Spleen (tissue), 7 donors: ENCODE results near the gene LRRC23.

ENCODE experiments used
- POLR2A ChIP-seq, 3 donors: fragments of 450-650 bp; IDR thresholded peaks; one replicate each; pipeline ENCODE4 v1.5.1; 2017; ENCODE audit warnings: antibody characterized with exemption in 3 of 3, mild to moderate bottlenecking in 1 of 3
- TF ChIP-seq, protein P1 (sequence below), 11 experiments: fragments of 200-600 bp in 7 of 11; fragments of 450-650 bp in 4 of 11; sonication (generic) in 4 of 11; IDR thresholded peaks in 8 of 11; conservative IDR thresholded peaks in 3 of 11; 1 replicate in 7 of 11; 2 replicates in 4 of 11; pipeline versions ENCODE4 v1.4.0 to v1.8.0; 2016 to 2021; ENCODE audit warnings: antibody characterized with exemption in 11 of 11, inconsistent platforms in 4 of 11, mild to moderate bottlenecking in 1 of 11
- donor health status: DM: no; HTN: no; CAD: no; lungs with moderate emphysema.
- donor health status: DM: no; HTN: no; CAD: no.
- donor health status: DM: no; HTN: no; CAD: no.

DNA sequence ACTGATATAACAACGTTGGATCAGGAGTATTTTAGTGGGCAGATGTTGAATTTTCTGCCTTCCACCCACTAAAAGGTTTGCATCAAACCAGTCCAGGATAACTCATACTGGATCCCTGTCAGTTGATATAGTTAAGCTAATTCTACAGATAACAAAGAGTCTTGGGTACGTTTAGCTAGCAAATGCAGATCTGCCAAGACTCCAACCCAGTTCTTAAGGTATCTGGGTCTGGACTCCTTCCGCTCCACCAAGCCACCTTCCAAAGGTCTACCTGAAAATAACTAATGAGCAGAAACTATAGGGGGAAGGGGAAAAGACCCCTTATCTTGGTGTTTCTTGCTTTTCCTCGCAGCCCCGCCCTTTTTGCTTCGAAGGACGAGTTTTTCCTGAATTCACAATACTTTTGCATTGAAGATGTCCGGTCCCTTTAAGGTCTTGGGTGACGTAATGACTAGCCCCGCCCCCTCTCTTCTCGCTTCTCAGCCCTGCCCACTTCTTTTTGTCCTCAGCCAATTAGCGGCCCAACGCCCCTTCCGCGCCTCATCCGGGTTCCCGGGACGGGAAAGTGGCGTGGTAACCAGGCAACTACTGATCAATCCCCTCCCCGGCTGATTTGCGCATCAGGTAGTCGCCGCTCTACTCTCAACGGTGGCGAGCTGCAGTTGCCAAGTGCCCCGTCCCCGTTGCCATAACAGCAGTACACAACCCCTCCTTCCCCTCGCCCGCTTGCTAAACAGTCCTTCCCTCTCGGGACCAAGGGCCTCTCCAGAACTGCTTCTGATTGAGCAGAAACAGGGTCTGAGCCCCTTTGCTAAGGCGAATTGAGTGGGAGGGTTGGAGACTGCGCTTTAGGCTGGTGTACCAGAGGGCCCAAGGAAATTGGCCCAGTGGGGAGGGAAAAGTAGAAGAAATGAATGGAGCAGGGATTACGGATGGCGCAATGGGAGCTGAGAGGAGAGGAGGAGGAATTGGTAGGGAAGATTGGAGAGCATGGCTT, at the start of gene LRRC23:
- TF ChIP-seq, protein P1, sequence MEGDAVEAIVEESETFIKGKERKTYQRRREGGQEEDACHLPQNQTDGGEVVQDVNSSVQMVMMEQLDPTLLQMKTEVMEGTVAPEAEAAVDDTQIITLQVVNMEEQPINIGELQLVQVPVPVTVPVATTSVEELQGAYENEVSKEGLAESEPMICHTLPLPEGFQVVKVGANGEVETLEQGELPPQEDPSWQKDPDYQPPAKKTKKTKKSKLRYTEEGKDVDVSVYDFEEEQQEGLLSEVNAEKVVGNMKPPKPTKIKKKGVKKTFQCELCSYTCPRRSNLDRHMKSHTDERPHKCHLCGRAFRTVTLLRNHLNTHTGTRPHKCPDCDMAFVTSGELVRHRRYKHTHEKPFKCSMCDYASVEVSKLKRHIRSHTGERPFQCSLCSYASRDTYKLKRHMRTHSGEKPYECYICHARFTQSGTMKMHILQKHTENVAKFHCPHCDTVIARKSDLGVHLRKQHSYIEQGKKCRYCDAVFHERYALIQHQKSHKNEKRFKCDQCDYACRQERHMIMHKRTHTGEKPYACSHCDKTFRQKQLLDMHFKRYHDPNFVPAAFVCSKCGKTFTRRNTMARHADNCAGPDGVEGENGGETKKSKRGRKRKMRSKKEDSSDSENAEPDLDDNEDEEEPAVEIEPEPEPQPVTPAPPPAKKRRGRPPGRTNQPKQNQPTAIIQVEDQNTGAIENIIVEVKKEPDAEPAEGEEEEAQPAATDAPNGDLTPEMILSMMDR (IDR thresholded peaks at IDR 0.05 in 8 of 11, conservative IDR thresholded peaks at IDR 0.05 in 3 of 11), result peak in 1 of 11 experiments; percentile 20
- peak in 1 of 3 donors; percentile 54 for TF ChIP-seq POLR2A (IDR thresholded peaks at IDR 0.05)
